Neural cell (in vitro differentiated cells): ENCODE measurements around the gene CBX3. TPM values are rescaled to one million over a fixed set of nuclear protein-coding genes. Genes with fewer than 3 reads are reported as not detected.

ENCODE experiments used
- H2AFZ ChIP-seq: fragments of 200-600, 300-800 bp; sonication (generic), shearing (Covaris generic); 2 replicates; pipeline ENCODE4 v1.6.0; 2014; ENCODE audit warnings: low read depth, mild to moderate bottlenecking, antibody characterized with exemption, low read length, moderate library complexity
- H3F3A ChIP-seq: fragments of 200-600 bp; shearing (Covaris generic); 2 replicates; pipeline ENCODE4 v1.6.1; 2016; ENCODE audit warnings: mild to moderate bottlenecking, moderate library complexity, mixed read lengths, antibody characterized with exemption, low read length; ENCODE audit not compliant: insufficient read depth, poor library complexity, severe bottlenecking
- H3K27ac ChIP-seq: fragments of 200-600, 300-800 bp; sonication (generic), shearing (Covaris generic); 2 replicates; pipeline ENCODE4 v1.5.1; 2014; ENCODE audit warnings: mild to moderate bottlenecking, low read length, moderate library complexity
- H3K27me3 ChIP-seq: fragments of 300-800, 200-600 bp; sonication (generic), shearing (Covaris generic); 2 replicates; pipeline ENCODE4 v1.6.0; 2014; ENCODE audit warnings: mild to moderate bottlenecking, low read depth, low read length, moderate library complexity; ENCODE audit not compliant: insufficient read depth
- H3K36me3 ChIP-seq: fragments of 300-800, 200-600 bp; sonication (generic), shearing (Covaris generic); 2 replicates; pipeline ENCODE4 v1.5.1; 2014; ENCODE audit warnings: mild to moderate bottlenecking, antibody characterized with exemption, low read length, moderate library complexity; ENCODE audit not compliant: insufficient read depth
- H3K4me2 ChIP-seq: fragments of 300-800, 200-600 bp; sonication (generic), shearing (Covaris generic); 2 replicates; pipeline ENCODE4 v1.6.0; 2014; ENCODE audit warnings: mild to moderate bottlenecking, low read length
- H3K4me3 ChIP-seq: fragments of 300-800, 200-600 bp; sonication (generic), shearing (Covaris generic); 2 replicates; pipeline ENCODE4 v1.5.1; 2014; ENCODE audit warnings: mild to moderate bottlenecking, low read length, moderate library complexity
- H3K79me2 ChIP-seq: fragments of 200-600 bp; shearing (Covaris generic); replicated peaks from 2 replicates; pipeline ENCODE4 v1.6.0; 2014; ENCODE audit warnings: mild to moderate bottlenecking, low read length, moderate library complexity; ENCODE audit not compliant: insufficient read depth
- H3K9ac ChIP-seq: fragments of 300-800, 200-600 bp; sonication (generic), shearing (Covaris generic); 2 replicates; pipeline ENCODE4 v1.6.1; 2016; ENCODE audit warnings: mild to moderate bottlenecking, low read length, mixed read lengths
- H3K9me2 ChIP-seq: fragments of 200-600 bp; shearing (Covaris generic); 2 replicates; pipeline ENCODE4 v1.6.1; 2016; ENCODE audit warnings: mild to moderate bottlenecking, low read length, mixed read lengths; ENCODE audit not compliant: insufficient read depth
- H3K9me3 ChIP-seq: fragments of 200-600, 300-800 bp; sonication (generic), shearing (Covaris generic); 2 replicates; pipeline ENCODE4 v1.6.1; 2016; ENCODE audit warnings: mild to moderate bottlenecking, mixed run types, low read length, moderate library complexity, mixed read lengths
- H4K20me1 ChIP-seq: fragments of 200-600 bp; shearing (Covaris generic); 2 replicates; pipeline ENCODE4 v1.6.1; 2016; ENCODE audit warnings: mild to moderate bottlenecking, mixed run types; ENCODE audit not compliant: insufficient read depth
- CTCF ChIP-seq: fragments of 450-650 bp; IDR thresholded peaks from 2 replicates; pipeline ENCODE4 v1.5.1; 2014; ENCODE audit warnings: antibody characterized with exemption, mild to moderate bottlenecking, moderate library complexity; ENCODE audit not compliant: poor library complexity, severe bottlenecking
- EP300 ChIP-seq: fragments of 450-650 bp; conservative IDR thresholded peaks from 2 replicates; pipeline ENCODE4 v1.6.1; 2014; ENCODE audit warnings: antibody characterized with exemption, mild to moderate bottlenecking, moderate library complexity; ENCODE audit not compliant: poor library complexity, severe bottlenecking
- EZH2 ChIP-seq: fragments of 200-600, 300-800 bp; shearing (Covaris generic), sonication (generic); IDR thresholded peaks from 2 replicates; pipeline ENCODE4 v1.6.1; 2014; ENCODE audit warnings: antibody characterized with exemption, low read length, borderline replicate concordance, mild to moderate bottlenecking; ENCODE audit not compliant: insufficient read depth, poor library complexity, severe bottlenecking
- MXI1 ChIP-seq: fragments of 450-650 bp; conservative IDR thresholded peaks from 2 replicates; pipeline ENCODE4 v1.6.1; 2014; ENCODE audit warnings: antibody characterized with exemption, mild to moderate bottlenecking; ENCODE audit not compliant: poor library complexity, severe bottlenecking
- POLR2AphosphoS5 ChIP-seq: IDR thresholded peaks from 2 replicates; pipeline ENCODE4 v1.6.1; 2012
- RAD21 ChIP-seq: fragments of 450-650 bp; conservative IDR thresholded peaks from 2 replicates; pipeline ENCODE4 v1.6.1; 2014; ENCODE audit warnings: antibody characterized with exemption, mild to moderate bottlenecking, moderate library complexity
- REST ChIP-seq: IDR thresholded peaks from 2 replicates; pipeline ENCODE4 v1.6.1; 2012; ENCODE audit warnings: borderline replicate concordance
- SMC3 ChIP-seq: fragments of 450-650 bp; conservative IDR thresholded peaks from 2 replicates; pipeline ENCODE4 v1.6.1; 2014; ENCODE audit warnings: antibody characterized with exemption, mild to moderate bottlenecking, moderate library complexity; ENCODE audit not compliant: poor library complexity
- TAF1 ChIP-seq: IDR thresholded peaks from 2 replicates; pipeline ENCODE4 v1.6.1; 2012; ENCODE audit warnings: low read depth
- polyA plus RNA-seq: library from polyadenylated mRNA; depleted of rRNA; stranded (reverse); fragments of >200 nt; gene quantifications from 2 replicates; pipeline ENCODE4 v1.2.3, GENCODE V29; 2014

Gene CBX3
- polyA plus RNA-seq, 1 donor from 2014 or later, result 598 TPM

- no peak overlapping the region for H3K9ac ChIP-seq
- H4K20me1 ChIP-seq, result no peaks in the 10 kb centered on the region
- H3K9me2 ChIP-seq, result no peaks in the 10 kb centered on the region
- no peak overlapping the region for H3K4me2 ChIP-seq
- H3F3A ChIP-seq, result no peaks in the 10 kb centered on the region
- no peaks in the 10 kb centered on the region for H3K27me3 ChIP-seq
- H3K36me3 ChIP-seq, result no peaks in the 10 kb centered on the region
- H3K79me2 ChIP-seq, result no peaks in the 10 kb centered on the region
- H2AFZ ChIP-seq, result no peak overlapping the region
- no peak overlapping the region for H3K4me3 ChIP-seq
- no peak overlapping the region for H3K27ac ChIP-seq
- TF ChIP-seq RAD21 (no peak), SMC3 (no peak), CTCF (no peak), EP300 (no peak), POLR2AphosphoS5 (no peak), TAF1 (no peak), REST (no peak), EZH2 (no peak), MXI1 (no peak)
- H3K9me3 ChIP-seq, result no peaks in the 10 kb centered on the region
Measured at GRCh38 chr7:26165950-26166683, 35.4 kb upstream of the CBX3 start.

GRCh38 chr7:26166684-26167266 is 34.8 kb upstream of the CBX3 start:
- TF ChIP-seq RAD21 (no peak), EZH2 (no peak), REST (no peak), POLR2AphosphoS5 (no peak), MXI1 (no peak), TAF1 (no peak), SMC3 (no peak)
- H3K4me3 ChIP-seq, result no peak overlapping the region
- no peak overlapping the region for H3K9ac ChIP-seq
- no peaks in the 10 kb centered on the region for H3K9me2 ChIP-seq
- H3K4me2 ChIP-seq, result no peak overlapping the region
- H3K27ac ChIP-seq, result no peak overlapping the region
- H3K36me3 ChIP-seq, result no peaks in the 10 kb centered on the region
- no peaks in the 10 kb centered on the region for H3F3A ChIP-seq
- no peaks in the 10 kb centered on the region for H3K27me3 ChIP-seq
- no peaks in the 10 kb centered on the region for H3K79me2 ChIP-seq
- H4K20me1 ChIP-seq, result no peaks in the 10 kb centered on the region
- H2AFZ ChIP-seq, result no peak overlapping the region
- no peaks in the 10 kb centered on the region for H3K9me3 ChIP-seq
